A673 (cell line): ENCODE measurements around the gene MMP14.

ENCODE experiments used
- EZH2 ChIP-seq: fragments of 200-600 bp; sonication (generic); IDR thresholded peaks from 2 replicates; pipeline ENCODE4 v1.6.1; 2017; ENCODE audit warnings: borderline replicate concordance, low read depth, mild to moderate bottlenecking, mixed read lengths, antibody characterized with exemption, low read length; ENCODE audit not compliant: poor library complexity, severe bottlenecking
- TF ChIP-seq, protein P1 (sequence below): fragments of 300-800, 200-600 bp; sonication (generic); conservative IDR thresholded peaks from 2 replicates; pipeline ENCODE4 v1.5.1; 2017; ENCODE audit warnings: low read depth, mild to moderate bottlenecking, antibody characterized with exemption, low read length, moderate library complexity, mixed read lengths

DNA sequence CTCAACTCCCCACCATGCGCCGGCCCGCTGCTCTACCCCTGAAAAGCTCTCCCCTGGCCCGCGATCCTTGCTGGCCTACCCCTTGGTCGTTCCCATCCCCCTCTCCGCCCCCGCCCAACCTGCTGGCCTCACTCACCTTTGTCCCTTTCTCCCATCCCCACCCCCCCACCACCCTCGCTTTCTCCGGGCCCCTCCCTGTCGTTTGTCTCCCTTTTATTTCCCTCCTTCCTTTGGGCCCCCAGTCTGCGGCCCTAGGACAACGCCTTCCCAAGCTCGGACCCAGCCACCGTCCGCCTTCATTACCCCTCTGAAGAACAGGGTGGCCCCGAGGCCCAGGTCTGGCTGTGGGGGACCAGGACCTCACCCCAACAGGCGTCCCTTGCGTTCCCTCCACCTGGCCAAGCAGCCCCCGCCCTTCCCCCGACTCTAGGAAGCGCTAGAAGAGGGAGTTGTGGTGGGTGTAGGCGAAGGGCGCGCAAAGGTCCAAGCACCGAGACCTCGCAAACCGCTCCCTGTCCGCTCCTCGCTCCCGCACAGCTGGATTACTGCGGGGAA lies 14.3 kb upstream of the MMP14 start:
- TF ChIP-seq, protein P1, sequence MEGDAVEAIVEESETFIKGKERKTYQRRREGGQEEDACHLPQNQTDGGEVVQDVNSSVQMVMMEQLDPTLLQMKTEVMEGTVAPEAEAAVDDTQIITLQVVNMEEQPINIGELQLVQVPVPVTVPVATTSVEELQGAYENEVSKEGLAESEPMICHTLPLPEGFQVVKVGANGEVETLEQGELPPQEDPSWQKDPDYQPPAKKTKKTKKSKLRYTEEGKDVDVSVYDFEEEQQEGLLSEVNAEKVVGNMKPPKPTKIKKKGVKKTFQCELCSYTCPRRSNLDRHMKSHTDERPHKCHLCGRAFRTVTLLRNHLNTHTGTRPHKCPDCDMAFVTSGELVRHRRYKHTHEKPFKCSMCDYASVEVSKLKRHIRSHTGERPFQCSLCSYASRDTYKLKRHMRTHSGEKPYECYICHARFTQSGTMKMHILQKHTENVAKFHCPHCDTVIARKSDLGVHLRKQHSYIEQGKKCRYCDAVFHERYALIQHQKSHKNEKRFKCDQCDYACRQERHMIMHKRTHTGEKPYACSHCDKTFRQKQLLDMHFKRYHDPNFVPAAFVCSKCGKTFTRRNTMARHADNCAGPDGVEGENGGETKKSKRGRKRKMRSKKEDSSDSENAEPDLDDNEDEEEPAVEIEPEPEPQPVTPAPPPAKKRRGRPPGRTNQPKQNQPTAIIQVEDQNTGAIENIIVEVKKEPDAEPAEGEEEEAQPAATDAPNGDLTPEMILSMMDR = no peak
- TF ChIP-seq EZH2 = no peak
